Vagina (tissue), 2 donors: ENCODE data around the gene TBX4. TPM values are rescaled to one million over a fixed set of nuclear protein-coding genes. Genes with fewer than 3 reads are reported as not detected.

Experiments
- DNase-seq, 2 donors: peaks; one replicate each; pipeline ENCODE4 v3.0.0-alpha.2; 2017; ENCODE audit errors: extremely low spot score in 2 of 2
- H3K27ac ChIP-seq: fragments of 200-600 bp; sonication (generic); one replicate; pipeline ENCODE4 v1.5.1; 2019
- H3K27me3 ChIP-seq: fragments of 200-600 bp; sonication (generic); one replicate; pipeline ENCODE4 v1.5.1; 2019
- H3K36me3 ChIP-seq, 2 donors: fragments of 200-600 bp; sonication (generic); one replicate each; pipeline ENCODE4 v1.5.1; 2017 to 2019
- H3K4me1 ChIP-seq: fragments of 200-600 bp; sonication (generic); one replicate; pipeline ENCODE4 v1.5.1; 2019
- H3K4me3 ChIP-seq, 2 donors: fragments of 200-600 bp; sonication (generic); 1 replicate in 1 of 2; 2 replicates in 1 of 2; pipeline ENCODE4 v1.5.1; 2016 to 2019
- H3K9me3 ChIP-seq: fragments of 200-600 bp; sonication (generic); one replicate; pipeline ENCODE4 v1.5.1; 2019
- CTCF ChIP-seq, 3 experiments: fragments of 450-650 bp in 2 of 3; fragments of 200-600 bp in 1 of 3; sonication (generic) in 1 of 3; IDR thresholded peaks; one replicate each; pipeline ENCODE4 v1.5.1; 2017 to 2019; ENCODE audit warnings: antibody characterized with exemption in 3 of 3, mild to moderate bottlenecking in 2 of 3, moderate library complexity in 2 of 3
- POLR2A ChIP-seq, 2 donors: fragments of 450-650 bp; IDR thresholded peaks; one replicate each; pipeline ENCODE4 v1.6.1; 2017; ENCODE audit warnings: antibody characterized with exemption in 2 of 2, mild to moderate bottlenecking in 2 of 2, moderate library complexity in 2 of 2
- POLR2AphosphoS5 ChIP-seq, 2 donors: sonication (generic); formaldehyde crosslinking; IDR thresholded peaks; one replicate each; pipeline ENCODE4 v1.9.0; 2017; ENCODE audit warnings: antibody characterized with exemption in 2 of 2, mild to moderate bottlenecking in 2 of 2, low read depth in 1 of 2; ENCODE audit not compliant: insufficient read depth in 1 of 2
- intact Hi-C: fragments of 100-400 bp; cut with DNase I; formaldehyde crosslinking; loops from one replicate; pipeline ENCODE4 v1.15.1; 2023
- total RNA-seq: library from RNA; depleted of rRNA; stranded (reverse); fragments of >200 nt; gene quantifications from one replicate; pipeline ENCODE4 v1.2.3, GENCODE V29; 2016

TBX4 gene
- total RNA-seq, 1 donor from 2014 or later = not detected

- no peaks in the 10 kb centered on the region for H3K36me3 ChIP-seq
- H3K27ac ChIP-seq = no peak overlapping the region
- peaks cover 5% of the 10 kb centered on the region for H3K4me1 ChIP-seq
- no peaks in the 10 kb centered on the region for H3K9me3 ChIP-seq
- H3K4me3 ChIP-seq = no peak overlapping the region
- intact Hi-C loops = no loop called here
- no peak for TF ChIP-seq POLR2AphosphoS5 (IDR thresholded peaks at IDR 0.05; ENCODE audit: insufficient read depth in 1 of 2, low read depth in 1 of 2)
- no peak for TF ChIP-seq POLR2A (IDR thresholded peaks at IDR 0.05)
- no peak for TF ChIP-seq CTCF (IDR thresholded peaks at IDR 0.05)
- no peaks in the 10 kb centered on the region for H3K27me3 ChIP-seq
- DNase-seq = no peak
Measured at GRCh38 chr17:61485067-61485775, 33.0 kb downstream of the TBX4 start.

GRCh38 chr17:61486135-61487120, 34.2 kb downstream of the TBX4 start:
- Histone ChIP-seq H3K27ac (no peak overlapping the region), H3K36me3 (no peaks in the 10 kb centered on the region), H3K4me1 (peaks cover 8% of the 10 kb centered on the region), H3K27me3 (no peaks in the 10 kb centered on the region), H3K9me3 (no peaks in the 10 kb centered on the region), H3K4me3 (no peak overlapping the region)
- TF ChIP-seq CTCF (IDR thresholded peaks at IDR 0.05) (no peak), POLR2AphosphoS5 (IDR thresholded peaks at IDR 0.05; ENCODE audit: insufficient read depth in 1 of 2, low read depth in 1 of 2) (no peak), POLR2A (IDR thresholded peaks at IDR 0.05) (no peak)
- intact Hi-C loops = no loop called here
- peak in 1 of 2 donors; percentile 70 for DNase-seq

GRCh38 chr17:61487161-61487988, 35.2 kb downstream of the TBX4 start:
- no peak for DNase-seq
- no peak for TF ChIP-seq POLR2A (IDR thresholded peaks at IDR 0.05)
- TF ChIP-seq POLR2AphosphoS5 (IDR thresholded peaks at IDR 0.05; ENCODE audit: insufficient read depth in 1 of 2, low read depth in 1 of 2) = no peak
- no peak for TF ChIP-seq CTCF (IDR thresholded peaks at IDR 0.05)

GRCh38 chr17:61487989-61488595, 35.9 kb downstream of the TBX4 start:
- no peak for DNase-seq
- no peak overlapping the region for H3K4me3 ChIP-seq
- H3K27me3 ChIP-seq = no peaks in the 10 kb centered on the region
- no peak overlapping the region for H3K27ac ChIP-seq
- H3K36me3 ChIP-seq = no peaks in the 10 kb centered on the region
- peaks cover 8% of the 10 kb centered on the region for H3K4me1 ChIP-seq
- TF ChIP-seq POLR2AphosphoS5 (IDR thresholded peaks at IDR 0.05; ENCODE audit: insufficient read depth in 1 of 2, low read depth in 1 of 2) (no peak), POLR2A (IDR thresholded peaks at IDR 0.05) (no peak), CTCF (IDR thresholded peaks at IDR 0.05) (no peak)
- no peaks in the 10 kb centered on the region for H3K9me3 ChIP-seq
- intact Hi-C loops = no loop called here

More at GRCh38 chr17:61487161-61487988, 35.2 kb downstream of the TBX4 start:
- no peak overlapping the region for H3K27ac ChIP-seq
- H3K27me3 ChIP-seq = no peaks in the 10 kb centered on the region
- H3K4me3 ChIP-seq = no peak overlapping the region
- intact Hi-C loops = no loop called here
- peaks cover 8% of the 10 kb centered on the region for H3K4me1 ChIP-seq
- no peaks in the 10 kb centered on the region for H3K36me3 ChIP-seq
- H3K9me3 ChIP-seq = no peaks in the 10 kb centered on the region
